Measurements from ENCODE around the gene FBN1. TPM values are rescaled to one million over a fixed set of nuclear protein-coding genes. Genes with fewer than 3 reads are reported as not detected.

The FBN1 gene
- total RNA-seq, 2 donors from 2014 or later = 258 to 300 TPM

DNA sequence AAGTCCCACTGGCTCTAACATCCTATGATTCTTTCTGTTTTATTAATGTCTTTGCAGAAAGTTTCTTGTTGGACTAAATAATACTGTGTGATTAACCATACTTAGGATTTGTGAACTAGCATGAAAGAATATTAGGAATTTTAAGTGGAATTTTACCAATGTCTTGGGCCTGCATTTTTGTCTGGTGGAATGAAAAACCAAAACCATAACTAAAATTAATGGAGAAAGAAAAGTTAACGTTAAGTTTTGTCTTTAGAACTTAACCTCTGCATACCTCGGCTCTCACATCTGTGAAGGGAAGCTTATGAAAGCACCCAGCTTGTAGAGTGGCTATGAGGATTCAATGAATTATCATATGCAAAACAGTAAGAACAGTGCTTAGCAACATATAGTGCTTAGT, 6.5 kb downstream of the FBN1 start:
- Histone ChIP-seq H3K27me3 (replicated peaks; ENCODE audit: insufficient read depth) (no peaks in the 10 kb centered on the region), H3K36me3 (no peaks in the 10 kb centered on the region), H3K4me1 (ENCODE audit: control insufficient read depth in 1 of 2, low read depth in 2 of 2) (peaks cover 38 to 94% of the 10 kb centered on the region in 2 donors), H3K9me3 (no peaks in the 10 kb centered on the region), H3K4me3 (peak overlapping the region; percentile 16), H3K27ac (peak overlapping the region in 1 of 2 donors; percentile 17)
- DNase-seq (ENCODE audit: low spot score) (no peak), ATAC-seq (ENCODE audit: insufficient number of reproducible peaks, low FRiP score, low read depth) (no peak)
- TF ChIP-seq, protein P1, sequence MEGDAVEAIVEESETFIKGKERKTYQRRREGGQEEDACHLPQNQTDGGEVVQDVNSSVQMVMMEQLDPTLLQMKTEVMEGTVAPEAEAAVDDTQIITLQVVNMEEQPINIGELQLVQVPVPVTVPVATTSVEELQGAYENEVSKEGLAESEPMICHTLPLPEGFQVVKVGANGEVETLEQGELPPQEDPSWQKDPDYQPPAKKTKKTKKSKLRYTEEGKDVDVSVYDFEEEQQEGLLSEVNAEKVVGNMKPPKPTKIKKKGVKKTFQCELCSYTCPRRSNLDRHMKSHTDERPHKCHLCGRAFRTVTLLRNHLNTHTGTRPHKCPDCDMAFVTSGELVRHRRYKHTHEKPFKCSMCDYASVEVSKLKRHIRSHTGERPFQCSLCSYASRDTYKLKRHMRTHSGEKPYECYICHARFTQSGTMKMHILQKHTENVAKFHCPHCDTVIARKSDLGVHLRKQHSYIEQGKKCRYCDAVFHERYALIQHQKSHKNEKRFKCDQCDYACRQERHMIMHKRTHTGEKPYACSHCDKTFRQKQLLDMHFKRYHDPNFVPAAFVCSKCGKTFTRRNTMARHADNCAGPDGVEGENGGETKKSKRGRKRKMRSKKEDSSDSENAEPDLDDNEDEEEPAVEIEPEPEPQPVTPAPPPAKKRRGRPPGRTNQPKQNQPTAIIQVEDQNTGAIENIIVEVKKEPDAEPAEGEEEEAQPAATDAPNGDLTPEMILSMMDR (IDR thresholded peaks at IDR 0.05) = no peak

DNA sequence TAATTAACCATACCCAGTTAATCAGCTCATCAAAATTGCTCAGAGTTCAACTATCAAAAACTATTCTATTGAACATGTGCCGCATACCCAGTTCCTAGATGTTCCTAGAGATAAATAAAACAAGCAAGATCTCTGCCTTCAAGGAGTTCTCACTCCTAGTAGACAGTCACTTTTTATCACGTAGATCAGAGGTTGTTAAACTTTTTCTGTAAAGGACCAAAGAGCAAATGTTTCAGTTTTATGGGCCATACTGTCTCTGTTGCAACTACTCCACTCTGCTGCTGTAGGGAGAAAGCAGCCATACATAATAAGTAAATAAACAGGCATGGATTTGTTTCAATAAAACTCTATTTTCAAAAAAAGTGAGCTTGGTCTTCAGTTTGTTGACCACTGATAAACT, 7.9 kb downstream of the FBN1 start:
- Histone ChIP-seq H3K4me3 (no peak overlapping the region), H3K9me3 (no peaks in the 10 kb centered on the region), H3K36me3 (no peaks in the 10 kb centered on the region), H3K27ac (no peak overlapping the region), H3K4me1 (ENCODE audit: control insufficient read depth in 1 of 2, low read depth in 2 of 2) (peaks cover 35 to 94% of the 10 kb centered on the region in 2 donors), H3K27me3 (replicated peaks; ENCODE audit: insufficient read depth) (no peaks in the 10 kb centered on the region)
- TF ChIP-seq, protein P1 (IDR thresholded peaks at IDR 0.05) = no peak
- no peak for ATAC-seq (ENCODE audit: insufficient number of reproducible peaks, low FRiP score, low read depth)
- no peak for DNase-seq (ENCODE audit: low spot score)

DNA sequence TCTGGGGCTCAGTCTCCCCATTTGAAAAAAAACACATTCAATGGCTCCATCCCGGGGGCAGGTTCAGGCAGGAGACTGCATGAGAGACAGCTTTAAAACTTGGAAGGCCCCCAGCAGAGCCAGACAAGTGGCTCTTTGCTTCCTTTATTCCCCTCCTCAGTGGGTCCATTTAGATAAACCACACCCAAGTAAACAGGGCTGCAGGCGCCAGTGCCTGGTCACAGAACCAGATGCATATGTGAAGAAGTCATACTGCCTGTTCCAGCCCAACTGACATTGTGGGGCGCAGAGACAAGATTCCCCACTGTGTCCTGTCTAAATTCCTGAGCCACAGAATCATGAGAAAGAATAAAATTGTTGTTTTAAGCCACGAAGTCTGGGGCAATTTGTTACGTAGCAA, 9.0 kb downstream of the FBN1 start:
- Histone ChIP-seq H3K4me1 (ENCODE audit: control insufficient read depth in 1 of 2, low read depth in 2 of 2) (peaks cover 29 to 97% of the 10 kb centered on the region in 2 donors), H3K9me3 (no peaks in the 10 kb centered on the region), H3K4me3 (no peak overlapping the region), H3K27ac (peak overlapping the region in 1 of 2 donors; percentile 12), H3K36me3 (no peaks in the 10 kb centered on the region), H3K27me3 (replicated peaks; ENCODE audit: insufficient read depth) (no peaks in the 10 kb centered on the region)
- ATAC-seq (ENCODE audit: insufficient number of reproducible peaks, low FRiP score, low read depth) (no peak), DNase-seq (ENCODE audit: low spot score) (no peak)
- TF ChIP-seq, protein P1 (IDR thresholded peaks at IDR 0.05) = no peak

DNA sequence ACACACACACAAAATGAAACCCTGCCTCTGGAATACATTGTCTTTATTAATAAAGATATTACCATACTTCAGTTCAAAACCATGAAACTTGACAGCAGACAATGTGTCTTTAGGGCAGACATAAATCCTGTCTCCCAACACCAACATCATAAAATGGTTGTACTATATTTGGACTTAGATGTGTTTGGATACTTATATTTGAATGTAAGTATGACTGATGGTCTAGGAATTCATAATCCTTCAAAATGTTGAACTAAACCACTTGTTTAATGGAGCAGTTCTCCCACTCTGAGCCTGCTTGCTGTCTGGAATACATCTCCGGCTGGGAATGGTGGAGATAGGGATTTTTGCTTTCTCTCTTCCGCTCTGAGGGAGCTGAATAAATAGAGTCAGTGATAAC, 10.6 kb downstream of the FBN1 start:
- DNase-seq (ENCODE audit: low spot score) (no peak), ATAC-seq (ENCODE audit: insufficient number of reproducible peaks, low FRiP score, low read depth) (no peak)
- H3K27ac ChIP-seq = peak overlapping the region in 1 of 2 donors; percentile 24
- no peaks in the 10 kb centered on the region for H3K36me3 ChIP-seq
- H3K4me1 ChIP-seq (ENCODE audit: control insufficient read depth in 1 of 2, low read depth in 2 of 2) = peaks cover 26 to 95% of the 10 kb centered on the region in 2 donors
- TF ChIP-seq, protein P1 (IDR thresholded peaks at IDR 0.05) = no peak
- no peak overlapping the region for H3K4me3 ChIP-seq
- no peaks in the 10 kb centered on the region for H3K9me3 ChIP-seq
- H3K27me3 ChIP-seq (replicated peaks; ENCODE audit: insufficient read depth) = no peaks in the 10 kb centered on the region

DNA sequence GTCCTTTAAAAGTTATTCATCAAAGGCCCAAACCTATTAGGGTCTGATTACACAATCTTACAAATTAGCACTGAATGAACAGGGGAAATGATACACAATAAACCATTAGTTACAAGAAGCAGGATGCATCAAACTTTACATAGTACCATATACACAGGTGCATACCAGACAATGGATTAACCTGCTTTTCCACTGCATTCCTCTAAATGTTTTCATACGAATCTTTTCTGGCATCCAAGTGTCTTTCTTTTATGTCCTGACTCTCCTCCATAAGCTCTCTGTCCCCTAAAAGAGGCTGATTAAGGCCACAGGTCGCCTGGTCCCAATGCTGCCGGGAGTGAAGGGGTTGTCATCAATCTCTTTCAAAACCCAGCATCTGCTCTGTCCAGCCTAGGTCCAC, 11.4 kb downstream of the FBN1 start:
- DNase-seq (ENCODE audit: low spot score) (no peak), ATAC-seq (ENCODE audit: insufficient number of reproducible peaks, low FRiP score, low read depth) (no peak)
- no peaks in the 10 kb centered on the region for H3K9me3 ChIP-seq
- TF ChIP-seq, protein P1 (IDR thresholded peaks at IDR 0.05) = no peak
- H3K4me3 ChIP-seq = no peak overlapping the region
- no peaks in the 10 kb centered on the region for H3K36me3 ChIP-seq
- H3K4me1 ChIP-seq (ENCODE audit: control insufficient read depth in 1 of 2, low read depth in 2 of 2) = peaks cover 24 to 89% of the 10 kb centered on the region in 2 donors
- H3K27me3 ChIP-seq (replicated peaks; ENCODE audit: insufficient read depth) = no peaks in the 10 kb centered on the region
- peak overlapping the region in 1 of 2 donors; percentile 38 for H3K27ac ChIP-seq
